Subcutaneous adipose tissue (tissue), 4 donors: ENCODE results near the gene GNA14. TPM values are rescaled to one million over a fixed set of nuclear protein-coding genes. Genes with fewer than 3 reads are reported as not detected.

ENCODE experiments used
- total RNA-seq, 4 donors: library from RNA; depleted of rRNA; stranded (reverse); fragments of >200 nt; gene quantifications; one replicate each; pipeline ENCODE4 v1.1.0, GENCODE V29; 2016
- TF ChIP-seq, protein P1 (sequence below): fragments of 450-650 bp; IDR thresholded peaks from one replicate; pipeline ENCODE4 v1.5.1; 2016; ENCODE audit warnings: low read depth, mild to moderate bottlenecking, control low read depth, antibody characterized with exemption, moderate library complexity

GNA14 gene
- total RNA-seq, 4 donors from 2014 or later: 0.98 to 6.4 (median 3.7) TPM

DNA sequence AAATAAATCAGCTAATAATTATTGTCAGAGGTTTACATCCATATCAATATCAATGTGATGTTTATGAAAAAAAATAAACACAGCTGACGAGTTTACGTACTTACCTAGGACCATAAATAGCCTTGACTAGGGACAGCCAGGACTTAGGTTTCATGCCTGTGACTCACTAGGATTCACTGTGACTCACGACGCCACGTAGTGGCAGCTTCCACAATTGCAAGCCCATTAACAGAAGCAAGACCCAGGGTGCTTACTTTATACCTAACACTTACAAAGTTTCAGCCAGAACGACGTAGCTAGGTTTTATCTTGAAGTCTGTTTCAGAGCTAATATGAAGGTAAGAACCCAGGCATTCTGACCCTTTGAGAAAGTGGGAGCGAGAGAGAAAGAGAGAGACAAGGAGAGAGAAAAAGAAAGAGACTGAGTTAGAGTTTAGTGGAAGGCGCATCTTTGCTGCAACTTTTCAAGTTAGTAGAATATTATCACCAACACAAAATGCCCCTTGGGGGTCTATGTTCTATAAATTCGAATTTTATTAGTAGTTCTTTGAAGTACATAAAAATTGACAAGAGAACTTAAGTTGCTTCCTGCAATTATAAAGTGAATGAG lies 191.2 kb downstream of the GNA14 start:
- TF ChIP-seq, protein P1, sequence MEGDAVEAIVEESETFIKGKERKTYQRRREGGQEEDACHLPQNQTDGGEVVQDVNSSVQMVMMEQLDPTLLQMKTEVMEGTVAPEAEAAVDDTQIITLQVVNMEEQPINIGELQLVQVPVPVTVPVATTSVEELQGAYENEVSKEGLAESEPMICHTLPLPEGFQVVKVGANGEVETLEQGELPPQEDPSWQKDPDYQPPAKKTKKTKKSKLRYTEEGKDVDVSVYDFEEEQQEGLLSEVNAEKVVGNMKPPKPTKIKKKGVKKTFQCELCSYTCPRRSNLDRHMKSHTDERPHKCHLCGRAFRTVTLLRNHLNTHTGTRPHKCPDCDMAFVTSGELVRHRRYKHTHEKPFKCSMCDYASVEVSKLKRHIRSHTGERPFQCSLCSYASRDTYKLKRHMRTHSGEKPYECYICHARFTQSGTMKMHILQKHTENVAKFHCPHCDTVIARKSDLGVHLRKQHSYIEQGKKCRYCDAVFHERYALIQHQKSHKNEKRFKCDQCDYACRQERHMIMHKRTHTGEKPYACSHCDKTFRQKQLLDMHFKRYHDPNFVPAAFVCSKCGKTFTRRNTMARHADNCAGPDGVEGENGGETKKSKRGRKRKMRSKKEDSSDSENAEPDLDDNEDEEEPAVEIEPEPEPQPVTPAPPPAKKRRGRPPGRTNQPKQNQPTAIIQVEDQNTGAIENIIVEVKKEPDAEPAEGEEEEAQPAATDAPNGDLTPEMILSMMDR: no peak

DNA sequence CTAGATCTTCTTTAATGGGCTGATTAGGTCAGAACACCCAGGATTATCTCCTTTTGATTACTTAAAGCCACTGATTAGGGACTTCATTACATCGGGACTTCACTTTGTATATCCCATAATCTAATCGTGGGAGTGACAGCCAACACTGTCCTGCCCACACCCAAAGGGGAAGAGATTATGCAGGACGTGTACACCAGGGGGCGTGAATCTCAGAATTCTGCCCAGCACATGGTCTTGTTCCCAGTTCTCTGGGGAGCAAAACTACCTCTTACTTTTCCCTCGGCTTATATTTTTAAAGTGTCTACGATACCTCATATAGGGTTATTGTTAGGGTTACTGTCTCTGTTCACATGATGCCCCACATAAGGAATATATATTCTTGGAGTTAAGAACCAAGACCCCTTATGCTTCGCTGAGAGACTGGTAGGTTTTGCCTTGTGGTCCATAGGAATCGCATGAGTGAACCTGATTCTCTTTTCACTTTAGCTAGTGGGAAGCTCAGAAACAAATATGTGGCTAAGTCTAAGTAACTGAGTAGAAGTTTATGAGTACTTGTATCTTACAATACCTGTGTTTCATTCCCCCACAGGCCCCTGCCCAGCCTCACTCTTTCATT lies 192.7 kb downstream of the GNA14 start:
- TF ChIP-seq, protein P1: no peak

DNA sequence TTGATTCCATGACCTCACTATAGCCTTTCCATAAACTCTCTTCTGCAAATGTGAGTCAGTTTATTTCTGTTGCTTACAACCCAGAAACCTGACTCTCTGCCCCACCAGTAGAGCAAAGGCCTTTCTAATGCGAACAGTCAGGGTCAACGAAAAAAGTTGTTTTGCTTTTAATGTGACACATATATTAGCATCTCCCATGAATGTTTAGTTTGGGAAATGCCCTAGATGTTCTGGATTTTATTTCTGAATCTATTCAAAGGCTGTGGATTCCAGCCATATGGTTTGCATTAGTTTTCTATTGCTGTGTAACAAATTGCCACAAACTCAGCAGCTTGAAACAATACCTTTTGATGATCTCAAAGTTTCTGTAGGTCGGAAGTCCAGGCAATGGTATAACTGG lies 193.5 kb downstream of the GNA14 start:
- TF ChIP-seq, protein P1: no peak

DNA sequence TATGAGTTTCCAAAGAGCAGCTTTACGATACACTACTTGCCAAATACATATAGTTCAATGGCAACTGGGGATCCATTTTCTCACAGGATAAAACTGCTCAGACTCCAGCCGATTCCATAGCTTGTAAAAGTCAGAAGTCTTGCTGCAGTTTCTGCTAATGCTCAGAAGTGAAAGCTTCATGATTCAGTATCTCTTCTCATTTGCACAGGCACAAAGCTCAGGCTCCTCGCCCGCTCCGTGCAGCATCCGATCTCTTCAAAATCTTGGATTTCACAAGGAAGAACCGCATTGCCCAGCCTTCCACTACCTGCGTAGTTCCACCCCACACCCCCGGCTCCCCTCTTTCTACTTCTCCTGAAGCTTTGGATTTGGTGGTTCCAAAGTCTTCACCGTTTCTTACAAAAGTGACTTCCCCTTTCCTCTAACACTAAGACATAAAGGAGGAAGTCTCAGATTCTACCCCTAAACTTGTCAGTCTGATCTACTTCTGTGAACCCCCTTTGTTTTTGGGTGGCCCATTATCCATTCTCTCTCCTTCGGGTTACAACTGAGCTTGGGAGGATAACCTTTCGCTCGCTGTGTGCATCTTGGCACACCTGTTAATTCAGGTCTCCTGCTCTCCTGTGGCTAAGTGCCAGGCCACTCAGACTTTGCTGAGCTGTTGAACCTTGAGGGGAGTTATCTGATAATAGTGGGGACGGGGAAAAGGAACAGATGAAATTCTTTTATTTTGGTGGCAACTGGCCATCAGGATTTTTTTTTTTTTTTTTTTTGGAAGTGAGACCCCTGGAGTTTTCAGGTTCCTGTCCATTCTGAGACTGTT lies 194.1 kb downstream of the GNA14 start:
- TF ChIP-seq, protein P1: no peak

DNA sequence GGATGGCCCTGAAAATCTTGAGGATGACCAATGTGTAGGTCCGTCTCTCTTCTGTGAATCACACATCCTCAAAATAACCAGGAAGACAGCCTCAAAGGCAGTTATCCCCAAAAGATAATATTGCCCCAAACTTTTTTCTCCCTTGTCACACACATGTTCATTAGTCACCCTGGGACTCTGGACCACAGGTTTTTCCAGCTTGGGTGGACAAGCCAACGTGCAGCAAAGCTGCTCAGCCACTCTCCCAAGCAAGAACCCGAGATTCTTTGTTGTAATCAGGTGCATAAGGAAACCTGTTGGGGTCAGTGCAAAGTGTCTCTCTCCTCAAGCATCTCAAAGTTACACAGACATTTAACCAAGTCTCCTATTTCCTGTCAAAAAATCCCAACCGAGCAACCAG lies 196.6 kb downstream of the GNA14 start:
- TF ChIP-seq, protein P1: no peak

DNA sequence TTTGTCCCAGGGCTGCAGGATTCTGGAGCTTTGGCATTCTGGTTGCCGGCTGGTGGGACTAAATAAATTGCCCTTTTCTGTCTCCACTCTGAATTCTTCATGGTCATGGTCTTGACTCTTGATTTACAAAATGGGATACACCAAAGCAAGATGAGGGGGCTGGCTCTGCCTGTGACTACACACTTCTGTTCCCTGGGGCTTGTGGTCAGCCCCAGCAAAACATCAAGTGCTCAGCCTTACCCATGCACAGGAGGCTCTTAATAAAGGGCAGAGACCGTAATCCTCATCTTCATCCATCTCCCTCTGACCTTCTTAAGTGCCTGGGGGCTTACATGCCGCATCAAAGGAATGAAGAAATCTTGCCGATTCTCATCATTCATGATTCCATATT lies 198.0 kb downstream of the GNA14 start:
- TF ChIP-seq, protein P1: no peak
